D341Med (cell line): Measurements from ENCODE around the gene KIF16B.
A peak's percentile ranks its signal among the peaks of the same experiment; 100 is the strongest.
"Not testable (repeated sequence)": the region's sequence is repeated elsewhere in the genome, so short reads cannot be mapped to it uniquely, and the experiment has no call there.

Experiments used
- DNase-seq: peaks from one replicate; pipeline ENCODE4 v3.0.0; 2012; ENCODE audit warnings: low spot score

Gene KIF16B

GRCh38 chr20:16475225-16475624 lies 98.0 kb downstream of the KIF16B start:
- no peak for DNase-seq

DNA sequence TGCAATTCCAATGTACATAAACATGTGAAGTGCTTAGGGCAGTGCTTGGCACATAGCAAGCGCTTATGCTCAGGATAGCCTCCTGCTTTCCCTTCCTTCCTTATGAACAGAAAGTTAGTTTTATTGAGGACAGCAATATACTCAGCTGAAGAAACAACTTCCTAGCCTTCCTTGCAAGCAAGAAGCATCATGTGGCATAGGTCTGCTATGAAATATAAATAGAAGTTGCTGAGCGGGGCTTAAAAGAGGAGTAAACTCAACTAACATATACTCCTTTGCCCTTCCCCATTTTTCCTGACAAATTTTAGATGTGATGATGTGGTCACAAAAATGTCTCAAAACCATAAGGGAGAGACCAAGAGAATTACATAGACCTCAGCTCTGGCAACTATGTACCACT lies 98.9 kb downstream of the KIF16B start:
- DNase-seq, result no peak

DNA sequence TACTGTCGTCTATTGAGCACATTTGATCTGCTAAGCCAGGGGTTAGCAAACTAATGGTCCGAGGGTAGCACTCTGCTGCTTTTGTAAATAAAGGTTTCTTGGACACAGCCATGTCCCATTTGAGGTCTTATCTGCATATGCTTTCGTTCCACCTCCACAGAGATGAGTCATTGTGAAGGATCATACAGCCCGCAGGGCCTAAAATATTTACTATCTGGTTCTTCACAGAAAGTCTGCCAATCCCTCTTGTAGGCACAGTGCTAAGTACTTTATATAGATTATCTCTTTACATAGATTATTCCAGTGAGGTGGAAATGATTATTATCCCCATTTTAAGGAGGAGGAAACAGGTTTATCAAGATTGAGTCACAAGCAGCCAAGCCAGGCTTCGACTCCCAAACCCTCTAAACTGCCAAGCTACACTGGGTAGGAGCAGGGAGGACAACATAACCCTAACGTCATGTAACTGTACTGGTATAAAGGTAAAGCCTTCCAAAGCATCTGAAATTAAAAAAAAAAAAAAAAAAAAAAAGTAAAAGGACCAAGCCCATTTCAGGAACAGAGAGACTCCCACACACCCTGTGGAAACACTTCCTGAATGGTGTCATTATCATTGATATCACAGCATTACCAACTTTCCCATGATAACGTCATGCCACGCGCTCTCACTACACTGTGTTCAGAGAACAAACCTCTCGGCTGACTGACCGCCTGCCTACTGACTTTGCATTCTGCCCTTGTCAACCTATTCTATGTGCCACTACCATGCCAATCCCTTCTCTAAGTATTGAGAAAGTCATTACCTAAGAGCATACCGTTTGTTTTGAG lies 101.0 kb downstream of the KIF16B start:
- DNase-seq, result no peak

DNA sequence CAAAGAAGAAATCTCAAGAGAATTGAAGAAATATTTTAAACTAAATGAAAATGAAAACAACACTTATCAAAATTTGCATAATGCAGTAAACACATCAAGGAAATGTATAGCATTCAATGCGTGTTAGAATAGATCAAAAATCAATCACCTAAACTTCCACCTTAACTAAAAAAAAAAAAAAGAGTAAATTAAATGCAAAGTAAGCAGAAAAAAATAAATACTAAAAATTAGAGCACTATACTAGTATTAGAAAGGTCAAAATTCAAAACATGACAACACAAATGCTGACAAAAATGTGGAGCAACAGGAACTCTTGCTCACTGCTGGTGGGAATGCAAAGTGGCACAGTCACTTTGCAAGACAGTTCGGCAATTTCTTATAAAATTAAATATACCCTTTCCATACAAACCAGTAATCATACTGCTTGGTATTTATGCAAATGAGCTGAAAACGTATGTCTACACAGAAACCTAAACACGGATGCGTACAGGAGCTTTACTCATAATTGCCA lies 103.8 kb downstream of the KIF16B start:
- no peak for DNase-seq

GRCh38 chr20:16462711-16463110 lies 110.5 kb downstream of the KIF16B start:
- no peak for DNase-seq

DNA sequence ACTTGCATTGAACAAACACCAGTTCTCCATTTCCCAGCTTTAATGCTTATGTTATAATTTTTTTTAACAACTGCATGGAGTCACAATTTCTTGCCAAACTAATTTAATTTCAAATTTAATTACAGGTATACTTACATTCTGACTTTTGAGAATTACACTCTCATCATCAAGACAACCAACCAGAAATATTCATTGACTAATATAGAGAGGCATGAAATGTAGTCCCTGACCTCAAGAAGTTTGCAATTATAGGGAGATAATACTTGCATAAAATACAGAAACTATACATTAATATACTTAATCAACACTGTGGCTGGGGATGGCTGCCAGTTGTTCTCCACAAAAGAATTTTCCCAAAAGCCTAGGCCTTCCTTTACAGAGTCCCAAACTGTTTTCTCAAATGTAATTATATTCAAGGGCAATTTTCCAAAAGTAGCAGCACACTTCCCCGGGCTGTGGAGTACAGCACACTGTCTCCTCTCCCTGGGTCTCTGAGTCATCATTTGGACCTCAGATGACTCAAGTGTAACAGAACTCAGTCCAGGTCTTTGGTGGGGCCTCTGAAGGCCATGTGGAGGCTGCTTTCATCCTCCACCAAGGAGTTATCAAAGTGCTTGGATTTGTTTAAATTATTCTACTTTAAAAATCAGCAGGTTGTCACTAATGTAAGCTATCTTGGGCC lies 114.1 kb downstream of the KIF16B start:
- no peak for DNase-seq

DNA sequence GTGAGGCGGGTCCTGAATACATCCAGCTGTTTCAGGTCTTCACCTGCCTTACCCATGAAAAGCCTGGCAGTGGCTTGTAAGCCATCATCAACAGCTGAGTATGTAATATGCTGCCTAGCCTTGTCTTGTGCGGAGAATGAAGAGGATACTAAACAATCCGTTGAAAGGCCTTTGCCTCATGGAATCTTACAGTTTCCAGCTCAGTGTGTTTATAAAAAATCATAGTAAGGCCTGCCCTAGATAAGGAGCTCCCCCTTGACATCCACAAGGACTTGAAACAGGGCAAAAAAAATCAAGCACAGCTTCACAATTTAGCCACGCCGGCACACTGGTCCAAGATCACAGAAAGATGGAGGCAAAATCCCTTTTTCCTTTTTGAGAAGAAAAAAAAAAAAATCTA lies 115.7 kb downstream of the KIF16B start:
- DNase-seq, result no peak

DNA sequence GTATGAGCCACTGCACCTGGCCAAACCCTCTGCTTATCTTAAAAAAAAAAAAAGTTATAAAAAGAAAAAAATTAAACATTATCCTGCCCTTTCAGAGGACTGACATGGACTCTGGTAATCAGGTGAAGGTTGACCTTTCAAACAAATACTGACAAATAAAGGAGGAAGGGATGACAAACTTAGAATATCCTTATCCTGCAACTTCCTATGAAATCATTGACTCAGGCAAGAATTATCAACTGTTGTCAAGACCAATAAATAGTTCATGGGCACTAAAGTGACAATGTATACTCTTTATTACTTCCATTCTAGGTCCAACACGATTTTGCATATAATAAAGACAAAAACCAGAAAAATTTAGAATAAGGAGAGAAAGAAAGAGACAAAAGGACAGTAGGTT lies 117.9 kb downstream of the KIF16B start:
- no peak for DNase-seq

DNA sequence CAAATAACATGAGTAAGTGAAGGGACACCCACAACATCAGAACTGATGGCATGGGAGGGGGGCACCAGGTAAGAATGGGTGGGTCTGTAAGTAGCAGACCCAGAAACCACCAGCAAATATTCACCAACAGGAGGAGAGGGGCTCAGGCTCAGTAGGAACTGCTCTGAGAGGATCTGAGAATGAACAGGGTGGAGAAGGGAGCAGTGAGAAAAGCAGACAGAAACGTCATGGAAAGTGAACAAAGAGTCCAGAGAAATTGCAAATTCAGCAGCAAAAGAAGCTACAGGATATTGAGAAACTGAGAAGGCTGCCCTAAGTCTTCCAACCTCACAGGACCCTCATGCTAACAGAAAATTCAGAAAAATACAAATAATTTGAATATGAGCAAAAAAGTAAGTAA lies 121.3 kb downstream of the KIF16B start:
- DNase-seq, result no peak

- DNase-seq, result no peak
Measured at GRCh38 chr20:16451001-16451400, 122.2 kb downstream of the KIF16B start.

- no peak for DNase-seq
Measured at GRCh38 chr20:16446991-16447390, 126.3 kb downstream of the KIF16B start.

GRCh38 chr20:16446246-16446645 lies 127.0 kb downstream of the KIF16B start:
- DNase-seq, result no peak

DNA sequence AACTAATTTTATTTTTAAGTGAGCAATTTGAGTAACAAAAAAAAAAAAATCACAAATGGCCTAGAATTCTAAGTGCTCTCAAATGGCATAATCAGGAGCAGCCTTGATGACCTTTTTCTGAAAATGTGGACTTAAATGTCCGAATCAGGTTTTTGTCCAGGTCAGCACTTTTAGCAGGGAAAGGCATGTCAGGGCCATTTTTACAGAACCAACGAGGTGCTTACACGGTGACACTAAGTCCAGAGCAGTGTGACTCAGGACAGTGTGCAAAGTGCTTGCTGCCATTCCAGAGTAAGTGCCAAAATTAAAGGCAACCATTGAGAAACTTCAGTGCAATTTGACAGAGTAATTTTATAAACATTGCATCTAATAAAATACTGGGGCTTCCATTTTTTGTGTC lies 127.8 kb downstream of the KIF16B start:
- no peak for DNase-seq

GRCh38 chr20:16444057-16444777 lies 129.0 kb downstream of the KIF16B start:
- no peak for DNase-seq

- no peak for DNase-seq
Measured at GRCh38 chr20:16441546-16442164, 131.6 kb downstream of the KIF16B start.

GRCh38 chr20:16440686-16441085 lies 132.6 kb downstream of the KIF16B start:
- DNase-seq, result no peak

DNA sequence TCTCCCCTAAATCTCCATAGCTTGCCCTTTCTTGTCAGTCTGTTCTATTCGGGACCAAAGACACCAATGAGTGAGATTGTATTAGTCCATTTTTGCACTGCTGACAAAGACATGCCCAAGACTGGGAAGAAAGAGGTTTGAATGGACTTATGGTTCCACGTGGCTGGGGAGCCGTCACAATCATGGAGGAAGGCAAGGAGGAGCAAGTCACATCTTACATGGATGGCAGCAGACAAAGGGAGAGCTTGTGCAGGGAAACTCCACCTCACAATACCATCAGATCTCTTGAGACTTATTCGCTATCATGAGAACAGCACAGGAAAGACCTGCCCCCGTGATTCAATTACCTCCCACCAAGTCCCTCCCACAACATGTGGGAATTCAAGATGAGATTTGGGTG lies 133.7 kb downstream of the KIF16B start:
- not testable (repeated sequence) for DNase-seq

GRCh38 chr20:16438100-16438499 lies 135.1 kb downstream of the KIF16B start:
- no peak for DNase-seq

- no peak for DNase-seq
Measured at GRCh38 chr20:16437387-16437996, 135.8 kb downstream of the KIF16B start.

GRCh38 chr20:16434062-16434664 lies 139.1 kb downstream of the KIF16B start:
- DNase-seq, result peak; percentile 77

DNA sequence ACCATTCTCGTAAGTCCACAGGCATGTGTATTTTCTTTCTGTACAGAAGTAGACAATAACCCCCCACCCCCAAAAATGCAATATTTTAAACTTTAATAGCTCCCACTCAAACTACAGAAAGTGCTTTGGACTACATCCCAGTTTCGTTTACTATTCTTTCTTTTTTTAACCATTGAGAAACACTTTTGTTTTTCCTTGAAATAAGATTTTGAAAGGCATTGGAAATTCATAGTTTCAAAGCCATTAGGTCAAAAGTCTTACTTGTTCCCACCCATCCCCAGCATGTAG lies 140.0 kb downstream of the KIF16B start:
- DNase-seq, result no peak
